Measurements from ENCODE around the gene SYT11. TPM values are rescaled to one million over a fixed set of nuclear protein-coding genes. Genes with fewer than 3 reads are reported as not detected.

Gene SYT11
- total and polyA plus RNA-seq, 10 of the 15 experiments (the other 5 are each of a cell fraction or from before 2014, with no cell fraction given) = 7.7 to 21.2 (median 13.5) TPM

- TF ChIP-seq ATF2 (IDR thresholded peaks at IDR 0.05; ENCODE audit: low read length) = peak; percentile 96; the same call in 1 of the 2 replicates
- TF ChIP-seq CTCF (IDR thresholded peaks at IDR 0.05 in 2 of 3, conservative IDR thresholded peaks at IDR 0.05 in 1 of 3; ENCODE audit: control insufficient read depth in 2 of 3, extremely low read depth in 1 of 3, insufficient read depth in 1 of 3, low read depth in 3 of 3, low read length in 3 of 3) = no peak
- TF ChIP-seq RB1 (IDR thresholded peaks at IDR 0.05; ENCODE audit: borderline replicate concordance) = peak; percentile 65; the same call in 1 of the 2 replicates
- 0 out of 2 replicates have a peak, but pooled peaks have one; percentile 47 for TF ChIP-seq MAX (IDR thresholded peaks at IDR 0.05; ENCODE audit: low read depth, low read length)
- no peak for TF ChIP-seq TCF12 (IDR thresholded peaks at IDR 0.05; ENCODE audit: low read depth, low read length)
- TF ChIP-seq ZSCAN29 (IDR thresholded peaks at IDR 0.05) = no peak
- no peak for TF ChIP-seq SIN3A (IDR thresholded peaks at IDR 0.05; ENCODE audit: low read depth, low read length)
- no peak for TF ChIP-seq SPI1 (IDR thresholded peaks at IDR 0.05; ENCODE audit: borderline replicate concordance, insufficient read depth, low read depth, low read length)
- TF ChIP-seq NFXL1 (IDR thresholded peaks at IDR 0.05; ENCODE audit: borderline replicate concordance) = no peak
- TF ChIP-seq SKIL (IDR thresholded peaks at IDR 0.05; ENCODE audit: low read depth, poor library complexity, severe bottlenecking) = peak; percentile 63
- TF ChIP-seq BRCA1 (IDR thresholded peaks at IDR 0.05; ENCODE audit: low read depth, low read length) = no peak
- TF ChIP-seq E4F1 (IDR thresholded peaks at IDR 0.05; ENCODE audit: borderline replicate concordance, partially characterized antibody) = no peak
- no peak for TF ChIP-seq ZBTB4 (CRISPR knock-in tag; IDR thresholded peaks at IDR 0.05)
- TF ChIP-seq ZBED1 (IDR thresholded peaks at IDR 0.05; ENCODE audit: borderline replicate concordance) = no peak
These were observed 809 bp downstream of the SYT11 start (continued) for GRCh38 chr1:155859881-155860871.

All from GM12878 (cell line).